ENCODE measurements around the gene HOXD11.

Gene HOXD11

GRCh38 chr2:176109192-176109901, 2.3 kb downstream of the HOXD11 start:
- Histone ChIP-seq H3K4me1 (ENCODE audit: control insufficient read depth in 1 of 2, insufficient read depth in 1 of 2, low read depth in 1 of 2, low read length in 1 of 2) (peaks cover 9 to 20% of the 10 kb centered on the region in 2 experiments), H3K4me3 (ENCODE audit: low read depth in 1 of 2, low read length in 1 of 2) (no peak overlapping the region), H3K27ac (no peak overlapping the region), H3K27me3 (peaks cover 100% of the 10 kb centered on the region), H3K9me3 (no peaks in the 10 kb centered on the region), H3K36me3 (no peaks in the 10 kb centered on the region)
- TF ChIP-seq CTCF (IDR thresholded peaks at IDR 0.05), result no peak

- Histone ChIP-seq H3K9me3 (no peaks in the 10 kb centered on the region), H3K36me3 (no peaks in the 10 kb centered on the region), H3K4me1 (ENCODE audit: control insufficient read depth in 1 of 2, insufficient read depth in 1 of 2, low read depth in 1 of 2, low read length in 1 of 2) (peaks cover 9 to 14% of the 10 kb centered on the region in 2 experiments), H3K27me3 (peaks cover 100% of the 10 kb centered on the region), H3K4me3 (ENCODE audit: low read depth in 1 of 2, low read length in 1 of 2) (no peak overlapping the region), H3K27ac (no peak overlapping the region)
- no peak for TF ChIP-seq CTCF (IDR thresholded peaks at IDR 0.05)
Measured at GRCh38 chr2:176109946-176110345, 2.9 kb downstream of the HOXD11 start.

GRCh38 chr2:176110415-176111308, 3.6 kb downstream of the HOXD11 start:
- no peak overlapping the region for H3K4me3 ChIP-seq (ENCODE audit: low read depth in 1 of 2, low read length in 1 of 2)
- peaks cover 100% of the 10 kb centered on the region for H3K27me3 ChIP-seq
- no peaks in the 10 kb centered on the region for H3K36me3 ChIP-seq
- TF ChIP-seq CTCF (IDR thresholded peaks at IDR 0.05), result no peak
- H3K9me3 ChIP-seq, result no peaks in the 10 kb centered on the region
- H3K4me1 ChIP-seq (ENCODE audit: control insufficient read depth in 1 of 2, insufficient read depth in 1 of 2, low read depth in 1 of 2, low read length in 1 of 2), result peaks cover 9 to 14% of the 10 kb centered on the region in 2 experiments
- H3K27ac ChIP-seq, result no peak overlapping the region

GRCh38 chr2:176111309-176111663, 4.2 kb downstream of the HOXD11 start:
- Histone ChIP-seq H3K4me1 (ENCODE audit: control insufficient read depth in 1 of 2, insufficient read depth in 1 of 2, low read depth in 1 of 2, low read length in 1 of 2) (peaks cover 9 to 14% of the 10 kb centered on the region in 2 experiments), H3K4me3 (ENCODE audit: low read depth in 1 of 2, low read length in 1 of 2) (no peak overlapping the region), H3K27ac (no peak overlapping the region), H3K27me3 (peaks cover 100% of the 10 kb centered on the region), H3K9me3 (no peaks in the 10 kb centered on the region), H3K36me3 (no peaks in the 10 kb centered on the region)
- no peak for TF ChIP-seq CTCF (IDR thresholded peaks at IDR 0.05)

- Histone ChIP-seq H3K4me3 (ENCODE audit: low read depth in 1 of 2, low read length in 1 of 2) (no peak overlapping the region), H3K4me1 (ENCODE audit: control insufficient read depth in 1 of 2, insufficient read depth in 1 of 2, low read depth in 1 of 2, low read length in 1 of 2) (peaks cover 4 to 8% of the 10 kb centered on the region in 2 experiments), H3K27ac (no peak overlapping the region), H3K27me3 (peaks cover 100% of the 10 kb centered on the region), H3K9me3 (no peaks in the 10 kb centered on the region), H3K36me3 (no peaks in the 10 kb centered on the region)
- TF ChIP-seq CTCF (IDR thresholded peaks at IDR 0.05), result no peak
Measured at GRCh38 chr2:176111846-176112374, 4.8 kb downstream of the HOXD11 start.
